Natural killer cell (primary cell): ENCODE data around the gene CHORDC1. TPM values are rescaled to one million over a fixed set of nuclear protein-coding genes. Genes with fewer than 3 reads are reported as not detected.
"Not testable (repeated sequence)": the region's sequence is repeated elsewhere in the genome, so short reads cannot be mapped to it uniquely, and the experiment has no call there.

Source experiments
- ATAC-seq, 3 donors: fragments of 150-1000 bp in 2 of 3; fragments of 200-7000 bp in 1 of 3; cut with Tn5 transposase; 1 replicate in 1 of 3; 2 replicates in 2 of 3; pipeline ENCODE4 v1.10.0; 2021; ENCODE audit warnings: mild to moderate bottlenecking in 2 of 3, moderate library complexity in 2 of 3
- DNase-seq, 2 donors: peaks; one replicate each; pipeline versions ENCODE4 v3.0.0 to v3.0.0-alpha.2; 2013 to 2021; ENCODE audit warnings: mixed read lengths in 1 of 2
- H3K27ac ChIP-seq: one replicate; pipeline ENCODE4 v1.5.1; 2013; ENCODE audit warnings: mild to moderate bottlenecking, low read length
- H3K27me3 ChIP-seq: one replicate; pipeline ENCODE4 v1.6.1; 2013; ENCODE audit warnings: low read length; ENCODE audit not compliant: control insufficient read depth, insufficient read depth
- H3K36me3 ChIP-seq: one replicate; pipeline ENCODE4 v1.6.1; 2013; ENCODE audit warnings: low read length; ENCODE audit not compliant: control insufficient read depth, insufficient read depth
- H3K4me1 ChIP-seq: one replicate; pipeline ENCODE4 v1.6.1; 2013; ENCODE audit warnings: low read length; ENCODE audit not compliant: control insufficient read depth, insufficient read depth
- H3K4me3 ChIP-seq: one replicate; pipeline ENCODE4 v1.5.1; 2013; ENCODE audit warnings: low read length
- H3K9me3 ChIP-seq: one replicate; pipeline ENCODE4 v1.6.1; 2013; ENCODE audit warnings: low read length; ENCODE audit not compliant: control insufficient read depth, insufficient read depth
- H3K27ac Mint-ChIP-seq, 2 donors: one replicate each; pipeline ENCODE4 v1.8.0; 2022; ENCODE audit warnings: mild to moderate bottlenecking in 2 of 2, mixed read lengths in 2 of 2, moderate library complexity in 1 of 2
- H3K27me3 Mint-ChIP-seq, 2 donors: one replicate each; pipeline ENCODE4 v1.8.0; 2022; ENCODE audit warnings: low read depth in 2 of 2, mixed read lengths in 2 of 2
- H3K36me3 Mint-ChIP-seq: one replicate; pipeline ENCODE4 v1.8.0; 2022; ENCODE audit warnings: mixed read lengths
- H3K4me1 Mint-ChIP-seq, 2 donors: one replicate each; pipeline ENCODE4 v1.8.0; 2022; ENCODE audit warnings: mixed read lengths in 2 of 2
- H3K4me3 Mint-ChIP-seq: one replicate; pipeline ENCODE4 v1.8.0; 2022; ENCODE audit warnings: mild to moderate bottlenecking, moderate library complexity, mixed read lengths
- H3K9me3 Mint-ChIP-seq, 2 donors: one replicate each; pipeline ENCODE4 v1.8.0; 2022; ENCODE audit warnings: mixed read lengths in 2 of 2
- CTCF ChIP-seq: fragments of 200-600 bp; IDR thresholded peaks from one replicate; pipeline ENCODE4 v1.8.0; 2022; ENCODE audit warnings: antibody characterized with exemption
- WGBS: methylation state at CpG from one replicate; pipeline ENCODE4 v1.1.7; 2013; ENCODE audit warnings: missing lambda C conversion rate; ENCODE audit not compliant: insufficient coverage; 5-methylcytosine and 5-hydroxymethylcytosine counted together
- intact Hi-C: fragments of 100-400 bp; cut with micrococcal nuclease; formaldehyde crosslinking; loops from one replicate; pipeline ENCODE4 v1.14.2; 2022
- total RNA-seq, 4 donors: library from RNA; stranded (reverse); fragments of 120-200 nt in 1 of 4; gene quantifications; one replicate each; pipeline versions ENCODE4 v1.2.3 to v1.2.4, GENCODE V29; 2013 to 2022

Gene CHORDC1
- total RNA-seq, 3 donors from 2014 or later (not counting 1 experiment from before 2014, with no cell fraction given) = 77.2 to 105 (median 82.5) TPM

GRCh38 chr11:90241414-90241813, 18.6 kb upstream of the CHORDC1 start:
- intact Hi-C loops = no loop called here
- no peak overlapping the region for H3K4me3 ChIP-seq
- H3K9me3 ChIP-seq = no peaks in the 10 kb centered on the region
- no peaks in the 10 kb centered on the region for H3K4me1 ChIP-seq
- H3K27ac ChIP-seq = no peak overlapping the region
- TF ChIP-seq CTCF = no peak
- Mint-ChIP-seq H3K4me3 (no peak overlapping the region), H3K27ac (no peak overlapping the region), H3K9me3 (no peaks in the 10 kb centered on the region), H3K27me3 (peaks cover 21 to 47% of the 10 kb centered on the region in 2 donors), H3K4me1 (no peaks in the 10 kb centered on the region), H3K36me3 (no peaks in the 10 kb centered on the region)
- ATAC-seq = no peak
- WGBS = 90% methylated on average over 2 of the region's 4 CpGs
- DNase-seq = no peak
- no peaks in the 10 kb centered on the region for H3K36me3 ChIP-seq
- peaks cover 2% of the 10 kb centered on the region for H3K27me3 ChIP-seq

DNA sequence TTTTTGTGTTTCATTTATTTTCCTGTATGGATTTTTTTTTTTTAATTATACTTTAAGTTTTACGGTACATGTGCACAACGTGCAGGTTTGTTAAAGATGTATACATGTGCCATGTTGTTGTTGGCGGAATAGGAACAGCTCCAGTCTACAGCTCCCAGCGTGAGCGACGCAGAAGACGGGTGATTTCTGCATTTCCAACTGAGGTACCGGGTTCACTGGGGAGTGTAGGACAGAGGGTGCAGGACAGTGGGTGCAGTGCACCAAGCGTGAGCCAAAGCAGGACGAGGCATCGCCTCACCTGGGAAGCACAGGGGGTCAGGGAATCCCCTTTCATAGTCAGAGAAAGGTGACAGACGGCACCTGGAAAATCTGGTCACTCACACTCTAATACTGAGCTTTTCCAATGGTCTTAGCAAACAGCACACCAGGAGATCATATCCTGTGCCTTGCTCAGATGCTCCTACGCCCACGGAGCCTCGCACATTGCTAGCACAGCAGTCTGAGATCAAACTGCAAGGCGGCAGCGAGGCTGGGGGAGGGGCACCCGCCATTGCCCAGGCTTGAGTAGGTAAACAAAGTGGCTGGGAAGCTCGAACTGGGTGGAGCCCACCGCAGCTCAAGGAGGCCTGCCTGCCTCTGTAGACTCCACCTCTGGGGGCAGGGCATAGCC, 17.3 kb upstream of the CHORDC1 start:
- H3K4me1 Mint-ChIP-seq, ATAC-seq, DNase-seq, H3K4me3 ChIP-seq, H3K36me3 Mint-ChIP-seq, H3K36me3 ChIP-seq, H3K27ac ChIP-seq, H3K27me3 ChIP-seq, H3K4me3 Mint-ChIP-seq, H3K9me3 Mint-ChIP-seq, intact Hi-C loops, H3K27ac Mint-ChIP-seq, H3K4me1 ChIP-seq, H3K9me3 ChIP-seq: not testable (repeated sequence)
- peaks cover 18 to 54% of the 10 kb centered on the region in 2 donors for H3K27me3 Mint-ChIP-seq
- 88% methylated on average over 18 of the region's 20 CpGs for WGBS

DNA sequence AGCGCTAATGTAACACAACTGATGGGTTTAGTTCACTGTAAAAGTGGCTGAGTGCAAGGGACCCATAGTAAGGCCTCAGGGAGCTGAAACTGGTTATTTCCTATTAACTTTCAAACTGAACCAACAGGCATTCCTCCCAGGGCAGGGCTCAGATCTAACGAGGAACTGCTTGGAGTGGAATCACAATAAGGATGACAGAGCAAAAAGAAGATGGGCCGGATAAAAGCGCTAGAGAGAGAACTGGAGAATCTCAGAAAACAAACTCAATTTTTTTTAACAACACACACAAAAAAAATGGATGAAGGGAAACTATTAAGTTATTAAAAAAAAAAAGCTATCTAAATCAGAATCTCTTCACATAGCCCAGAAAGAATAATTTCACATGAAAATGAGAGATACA, 14.2 kb upstream of the CHORDC1 start:
- H3K27ac Mint-ChIP-seq = no peak overlapping the region
- TF ChIP-seq CTCF = no peak
- no peaks in the 10 kb centered on the region for H3K4me1 Mint-ChIP-seq
- Histone ChIP-seq H3K27me3 (no peaks in the 10 kb centered on the region), H3K4me3 (no peak overlapping the region), H3K9me3 (no peaks in the 10 kb centered on the region), H3K36me3 (no peaks in the 10 kb centered on the region), H3K27ac (no peak overlapping the region), H3K4me1 (no peaks in the 10 kb centered on the region)
- DNase-seq (no peak), ATAC-seq (no peak)
- H3K27me3 Mint-ChIP-seq = peaks cover 11 to 52% of the 10 kb centered on the region in 2 donors
- no peaks in the 10 kb centered on the region for H3K9me3 Mint-ChIP-seq
- intact Hi-C loops = no loop called here
- H3K36me3 Mint-ChIP-seq = no peaks in the 10 kb centered on the region
- WGBS = 94% methylated on average over 2 of the region's 4 CpGs
- no peak overlapping the region for H3K4me3 Mint-ChIP-seq

DNA sequence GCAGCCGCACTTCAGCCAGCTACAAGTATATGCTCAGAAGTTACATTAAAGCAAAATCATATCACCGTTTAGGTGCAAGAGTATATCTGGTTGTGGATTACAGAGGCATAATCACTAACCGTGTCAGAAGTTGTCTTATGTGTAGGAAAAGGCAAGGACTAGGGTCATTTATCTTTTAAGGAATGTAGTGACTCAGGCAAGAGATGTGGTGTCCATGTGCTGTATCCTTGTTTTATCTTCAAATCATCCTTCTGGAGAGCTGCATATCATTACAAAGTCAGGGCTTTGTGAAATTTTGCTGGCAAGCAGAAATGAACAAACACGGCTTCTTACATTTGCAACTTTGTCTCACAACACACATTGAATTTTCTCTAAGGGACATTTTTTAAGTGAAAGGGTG, 12.7 kb upstream of the CHORDC1 start:
- Mint-ChIP-seq H3K9me3 (no peaks in the 10 kb centered on the region), H3K4me3 (no peak overlapping the region)

More for the DNA sequence above, 12.7 kb upstream of the CHORDC1 start:
- Histone ChIP-seq H3K27ac (no peak overlapping the region), H3K4me1 (no peaks in the 10 kb centered on the region), H3K4me3 (no peak overlapping the region), H3K9me3 (no peaks in the 10 kb centered on the region), H3K27me3 (no peaks in the 10 kb centered on the region), H3K36me3 (no peaks in the 10 kb centered on the region)
- DNase-seq (no peak), ATAC-seq (no peak)
- no peaks in the 10 kb centered on the region for H3K36me3 Mint-ChIP-seq
- peaks cover 11 to 60% of the 10 kb centered on the region in 2 donors for H3K27me3 Mint-ChIP-seq
- no peaks in the 10 kb centered on the region for H3K4me1 Mint-ChIP-seq
- no peak for TF ChIP-seq CTCF
- intact Hi-C loops = no loop called here
- 92% methylated on average over 3 of the region's 4 CpGs for WGBS
- H3K27ac Mint-ChIP-seq = no peak overlapping the region
